Karpas-422 (cell line): Measurements from ENCODE around the gene SPTBN5. TPM values are rescaled to one million over a fixed set of nuclear protein-coding genes. Genes with fewer than 3 reads are reported as not detected.

Experiments
- DNase-seq: peaks from one replicate; pipeline ENCODE4 v3.0.0-alpha.2; 2015
- H2AFZ ChIP-seq: fragments of 200-600 bp; sonication (generic); 2 replicates; pipeline ENCODE4 v1.6.1; 2014; ENCODE audit warnings: antibody characterized with exemption, low read length, mixed read lengths
- H3K27ac ChIP-seq: fragments of 200-600 bp; sonication (generic); 2 replicates; pipeline ENCODE4 v1.5.1; 2014; ENCODE audit warnings: mild to moderate bottlenecking, low read length, moderate library complexity
- H3K27me3 ChIP-seq: fragments of 200-600 bp; sonication (generic); 2 replicates; pipeline ENCODE4 v1.6.1; 2014; ENCODE audit warnings: low read length, mixed read lengths
- H3K36me3 ChIP-seq: fragments of 200-600 bp; sonication (generic); 2 replicates; pipeline ENCODE4 v1.6.1; 2014; ENCODE audit warnings: low read length, mixed read lengths; ENCODE audit not compliant: insufficient read depth
- H3K4me1 ChIP-seq: fragments of 200-600 bp; sonication (generic); 2 replicates; pipeline ENCODE4 v1.6.1; 2014; ENCODE audit warnings: mild to moderate bottlenecking, low read length, mixed read lengths
- H3K4me2 ChIP-seq: fragments of 200-600 bp; sonication (generic); 2 replicates; pipeline ENCODE4 v1.6.1; 2014; ENCODE audit warnings: low read length, low read depth, mild to moderate bottlenecking; ENCODE audit not compliant: poor library complexity, severe bottlenecking
- H3K4me3 ChIP-seq: fragments of 200-600 bp; sonication (generic); 2 replicates; pipeline ENCODE4 v1.5.1; 2014; ENCODE audit warnings: mild to moderate bottlenecking, antibody characterized with exemption, low read length, mixed read lengths
- H3K79me2 ChIP-seq: fragments of 200-600 bp; sonication (generic); 2 replicates; pipeline ENCODE4 v1.6.1; 2014; ENCODE audit warnings: mild to moderate bottlenecking, low read length, mixed read lengths
- H3K9ac ChIP-seq: fragments of 200-600 bp; sonication (generic); 2 replicates; pipeline ENCODE4 v1.6.0; 2014; ENCODE audit warnings: low read length
- H3K9me2 ChIP-seq: fragments of 200-600 bp; sonication (generic), shearing (Covaris generic); replicated peaks from 2 replicates; pipeline ENCODE4 v1.6.0; 2014; ENCODE audit warnings: mild to moderate bottlenecking, low read length, moderate library complexity; ENCODE audit not compliant: insufficient read depth
- H3K9me3 ChIP-seq: fragments of 300-700, 200-600 bp; sonication (generic); 2 replicates; pipeline ENCODE4 v1.6.1; 2014; ENCODE audit warnings: low read length, mixed read lengths
- H4K20me1 ChIP-seq: fragments of 200-600 bp; sonication (generic); 2 replicates; pipeline ENCODE4 v1.6.1; 2014; ENCODE audit warnings: mild to moderate bottlenecking, antibody characterized with exemption, low read length, low read depth; ENCODE audit not compliant: insufficient read depth
- total RNA-seq: library from RNA; depleted of rRNA; stranded (reverse); fragments of >200 nt; shearing (Covaris generic); gene quantifications from 2 replicates; pipeline ENCODE4 v1.2.3, GENCODE V29; 2014; ENCODE audit warnings: low replicate concordance

Gene SPTBN5
- total RNA-seq, 1 experiment from 2014 or later: 0.11 TPM

DNA sequence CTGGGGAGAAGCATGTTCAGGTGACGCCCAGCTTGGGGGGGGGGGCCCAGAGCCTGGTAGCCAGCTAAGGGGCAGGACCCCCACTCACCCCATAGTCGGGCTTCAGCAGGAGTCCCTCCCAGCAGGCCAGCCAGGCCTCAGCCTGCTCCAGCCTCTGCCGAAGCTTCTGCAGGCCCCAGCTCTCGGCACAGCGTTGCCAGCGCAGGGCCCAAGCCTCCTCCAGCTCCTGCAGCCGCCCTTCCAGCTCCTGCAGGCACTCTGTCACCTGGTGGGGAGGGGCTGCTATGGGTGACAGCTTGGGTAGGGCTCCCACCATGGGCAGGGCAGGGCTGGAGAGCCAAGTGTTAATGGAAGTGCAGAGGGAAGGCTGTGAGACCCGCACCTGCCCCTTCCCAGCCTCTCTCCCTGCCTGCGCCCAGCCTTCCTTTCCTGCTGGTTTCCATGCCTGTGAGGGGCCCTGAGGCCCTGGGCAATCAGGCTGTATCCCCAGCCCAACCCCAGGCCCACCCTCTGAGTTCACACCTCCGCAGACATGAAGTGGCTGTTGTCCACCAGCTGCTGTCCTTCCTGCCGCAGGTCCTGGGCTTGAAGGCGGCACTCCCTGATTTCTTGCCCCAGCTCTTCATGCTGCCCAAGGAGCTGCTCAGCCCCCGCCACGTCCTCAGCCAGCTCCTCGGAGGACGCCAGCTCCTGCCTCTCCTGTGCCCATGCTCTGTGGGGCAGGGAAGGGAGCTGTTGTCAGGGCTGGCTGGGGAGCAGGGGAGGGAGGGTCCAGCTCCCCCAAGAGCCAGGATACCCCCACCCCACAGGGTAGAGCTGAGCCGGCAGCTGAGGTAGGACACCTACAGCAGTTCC, 40.9 kb downstream of the SPTBN5 start:
- Histone ChIP-seq H3K27me3 (no peaks in the 10 kb centered on the region), H2AFZ (no peak overlapping the region), H3K4me2 (no peak overlapping the region), H3K27ac (no peak overlapping the region), H3K79me2 (no peaks in the 10 kb centered on the region), H3K4me1 (no peaks in the 10 kb centered on the region), H3K9me2 (no peaks in the 10 kb centered on the region), H3K9ac (no peak overlapping the region), H4K20me1 (no peaks in the 10 kb centered on the region), H3K9me3 (no peaks in the 10 kb centered on the region), H3K4me3 (no peak overlapping the region), H3K36me3 (no peaks in the 10 kb centered on the region)
- DNase-seq: no peak

DNA sequence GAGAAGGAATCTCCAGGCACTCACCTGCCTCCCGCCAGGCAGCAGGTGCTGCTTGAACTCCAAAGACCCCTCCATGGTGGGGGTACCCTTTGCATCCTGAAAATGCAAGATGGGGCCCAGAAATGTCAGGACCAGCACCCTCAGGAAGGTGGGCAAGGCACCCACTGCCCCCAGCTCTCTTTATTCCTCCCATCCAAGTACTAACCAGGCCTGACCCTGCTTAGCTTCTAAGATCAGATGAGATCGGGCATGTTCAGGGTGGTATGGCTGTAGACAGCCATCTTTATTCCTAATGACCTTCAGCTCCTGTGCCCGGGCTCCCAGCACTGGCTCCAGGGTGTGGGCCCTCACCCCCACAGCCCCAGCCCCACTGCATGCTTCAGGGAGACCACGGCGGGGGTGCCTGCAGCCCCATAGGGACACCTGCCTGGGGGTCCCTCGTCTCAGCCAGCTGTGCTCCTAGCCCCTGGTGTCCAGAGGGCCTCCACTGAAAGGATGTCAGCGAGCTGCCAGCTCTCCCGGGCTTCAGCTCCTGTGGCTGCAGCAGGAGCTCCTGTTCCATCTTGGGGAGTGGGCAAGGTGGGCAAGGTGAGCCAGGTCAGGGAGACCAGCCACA, 42.0 kb downstream of the SPTBN5 start:
- Histone ChIP-seq H3K79me2 (no peaks in the 10 kb centered on the region), H3K27me3 (no peaks in the 10 kb centered on the region), H3K36me3 (no peaks in the 10 kb centered on the region), H3K4me1 (no peaks in the 10 kb centered on the region), H4K20me1 (no peaks in the 10 kb centered on the region), H3K9ac (no peak overlapping the region), H3K4me3 (no peak overlapping the region), H3K9me3 (no peaks in the 10 kb centered on the region), H3K27ac (no peak overlapping the region), H3K4me2 (no peak overlapping the region), H3K9me2 (no peaks in the 10 kb centered on the region), H2AFZ (no peak overlapping the region)
- peak; percentile 46 for DNase-seq

DNA sequence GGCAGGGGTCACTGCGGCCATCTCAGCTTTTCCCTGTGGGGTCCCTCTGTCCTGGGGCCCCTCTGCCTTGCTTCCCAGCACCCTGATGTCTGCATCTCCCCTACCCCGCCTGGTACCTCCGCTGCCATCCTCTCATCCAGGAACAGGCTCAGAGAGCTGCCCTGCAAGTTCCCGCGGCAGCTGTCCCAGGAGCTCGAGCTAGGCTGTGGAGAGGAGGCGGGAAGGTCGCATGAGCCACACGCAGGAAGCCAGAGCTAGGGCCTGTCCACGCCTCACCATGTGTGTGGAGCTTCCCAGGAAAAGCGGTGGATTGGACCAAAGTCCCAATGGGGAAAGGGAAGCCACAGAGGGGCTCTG, 42.7 kb downstream of the SPTBN5 start:
- H3K4me1 ChIP-seq: no peaks in the 10 kb centered on the region
- no peaks in the 10 kb centered on the region for H3K9me3 ChIP-seq
- H4K20me1 ChIP-seq: no peaks in the 10 kb centered on the region
- H3K4me3 ChIP-seq: no peak overlapping the region
- H3K9me2 ChIP-seq: no peaks in the 10 kb centered on the region
- no peaks in the 10 kb centered on the region for H3K27me3 ChIP-seq
- H3K36me3 ChIP-seq: no peaks in the 10 kb centered on the region
- no peak overlapping the region for H3K27ac ChIP-seq
- H3K79me2 ChIP-seq: no peaks in the 10 kb centered on the region
- DNase-seq: no peak
- H2AFZ ChIP-seq: no peak overlapping the region
- no peak overlapping the region for H3K9ac ChIP-seq
- H3K4me2 ChIP-seq: no peak overlapping the region

DNA sequence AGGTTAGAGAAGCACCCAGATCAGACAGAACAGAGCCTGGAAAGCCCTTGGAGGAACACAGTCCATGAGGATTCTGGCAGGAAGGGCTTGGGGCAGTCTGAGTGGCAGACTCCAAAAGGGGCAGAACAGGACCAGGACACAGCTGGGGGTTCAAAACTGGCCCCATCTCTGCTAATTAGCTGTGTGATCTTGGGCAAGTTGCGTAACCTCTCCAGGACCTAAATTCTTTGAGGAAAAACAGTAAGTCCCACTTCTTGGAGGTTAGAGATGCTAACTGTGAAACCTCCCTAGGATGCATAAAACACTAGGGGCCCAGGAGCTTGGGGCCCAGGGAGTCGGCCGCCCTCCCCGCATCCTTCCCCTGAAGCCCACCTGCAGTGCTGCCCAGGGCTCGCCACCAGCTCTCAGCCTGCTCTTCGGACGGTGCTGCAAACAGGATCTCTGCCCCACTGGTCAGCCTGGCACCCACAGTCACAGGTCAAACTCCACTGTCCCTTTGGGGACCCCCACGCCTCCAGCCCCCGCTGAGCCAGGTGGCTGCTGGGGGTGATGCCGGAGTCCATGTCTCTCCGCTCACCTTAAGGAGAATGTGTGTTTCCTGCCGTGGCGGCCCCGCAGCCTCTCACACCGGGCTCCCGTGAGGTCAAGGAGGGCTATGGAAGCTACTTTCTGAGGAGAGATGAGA, 43.2 kb downstream of the SPTBN5 start:
- no peak overlapping the region for H2AFZ ChIP-seq
- no peak overlapping the region for H3K27ac ChIP-seq
- no peak overlapping the region for H3K9ac ChIP-seq
- H3K9me2 ChIP-seq: no peaks in the 10 kb centered on the region
- no peaks in the 10 kb centered on the region for H3K36me3 ChIP-seq
- no peaks in the 10 kb centered on the region for H3K27me3 ChIP-seq
- H4K20me1 ChIP-seq: no peaks in the 10 kb centered on the region
- no peak for DNase-seq
- no peaks in the 10 kb centered on the region for H3K4me1 ChIP-seq
- no peak overlapping the region for H3K4me2 ChIP-seq
- no peaks in the 10 kb centered on the region for H3K9me3 ChIP-seq
- no peak overlapping the region for H3K4me3 ChIP-seq
- H3K79me2 ChIP-seq: no peaks in the 10 kb centered on the region

GRCh38 chr15:41849861-41850260, 44.0 kb downstream of the SPTBN5 start:
- Histone ChIP-seq H3K9me3 (no peaks in the 10 kb centered on the region), H3K4me3 (no peak overlapping the region), H3K4me2 (no peak overlapping the region), H4K20me1 (no peaks in the 10 kb centered on the region), H3K9me2 (no peaks in the 10 kb centered on the region), H3K36me3 (no peaks in the 10 kb centered on the region), H2AFZ (no peak overlapping the region), H3K4me1 (no peaks in the 10 kb centered on the region), H3K27me3 (no peaks in the 10 kb centered on the region), H3K79me2 (no peaks in the 10 kb centered on the region), H3K27ac (no peak overlapping the region), H3K9ac (no peak overlapping the region)
- no peak for DNase-seq

GRCh38 chr15:41849204-41849603, 44.6 kb downstream of the SPTBN5 start:
- H2AFZ ChIP-seq: no peak overlapping the region
- no peaks in the 10 kb centered on the region for H3K36me3 ChIP-seq
- H3K4me1 ChIP-seq: no peaks in the 10 kb centered on the region
- no peak overlapping the region for H3K4me2 ChIP-seq
- no peaks in the 10 kb centered on the region for H3K9me3 ChIP-seq
- no peaks in the 10 kb centered on the region for H3K27me3 ChIP-seq
- H3K27ac ChIP-seq: no peak overlapping the region
- no peak overlapping the region for H3K4me3 ChIP-seq
- H4K20me1 ChIP-seq: no peaks in the 10 kb centered on the region
- H3K9me2 ChIP-seq: no peaks in the 10 kb centered on the region
- DNase-seq: no peak
- no peak overlapping the region for H3K9ac ChIP-seq
- no peaks in the 10 kb centered on the region for H3K79me2 ChIP-seq

DNA sequence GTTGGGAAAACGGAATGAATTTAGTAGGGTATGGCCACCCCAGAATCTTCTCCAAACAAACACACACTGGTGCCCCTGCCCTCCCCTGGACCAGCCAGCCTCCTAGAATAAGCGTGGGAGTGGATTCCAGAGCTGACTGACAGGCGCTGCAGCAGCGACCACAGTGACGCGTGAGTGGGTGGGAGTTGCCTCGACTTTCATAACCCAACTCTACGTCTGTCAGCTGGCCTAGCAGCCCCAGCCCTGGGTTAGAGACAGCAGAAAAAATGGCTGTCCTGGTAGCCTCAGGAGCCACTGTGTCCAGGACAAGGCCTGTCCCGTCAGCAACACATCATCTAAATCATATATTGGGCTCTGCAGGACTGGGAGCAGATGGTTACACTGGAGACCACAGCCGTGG, 45.2 kb downstream of the SPTBN5 start:
- Histone ChIP-seq H3K9me2 (no peaks in the 10 kb centered on the region), H3K9ac (no peak overlapping the region), H3K9me3 (no peaks in the 10 kb centered on the region), H3K27me3 (no peaks in the 10 kb centered on the region), H3K36me3 (no peaks in the 10 kb centered on the region), H3K4me3 (no peak overlapping the region), H3K79me2 (no peaks in the 10 kb centered on the region), H3K27ac (no peak overlapping the region), H2AFZ (no peak overlapping the region), H3K4me2 (no peak overlapping the region), H3K4me1 (no peaks in the 10 kb centered on the region), H4K20me1 (no peaks in the 10 kb centered on the region)
- DNase-seq: no peak

DNA sequence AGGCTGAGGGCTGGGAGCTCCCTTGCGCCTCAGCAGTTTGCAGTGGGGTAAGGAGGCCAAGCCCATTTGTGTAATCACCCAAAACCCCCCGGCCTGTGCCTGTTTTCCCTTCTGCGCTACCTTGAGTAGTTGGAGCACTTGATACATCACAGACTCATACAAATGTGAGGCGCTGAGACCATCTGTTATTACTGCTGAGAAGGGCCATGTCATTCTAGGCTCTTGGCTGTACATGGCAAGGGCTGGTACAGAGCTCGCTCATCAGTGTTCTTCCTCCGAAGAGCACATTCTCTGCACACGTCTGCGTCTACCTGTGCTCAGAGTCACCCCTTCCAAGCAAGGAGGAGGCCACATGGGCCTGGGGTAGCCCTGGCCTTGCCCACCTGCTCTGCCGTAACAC, 45.9 kb downstream of the SPTBN5 start:
- no peaks in the 10 kb centered on the region for H3K27me3 ChIP-seq
- no peaks in the 10 kb centered on the region for H3K4me1 ChIP-seq
- no peaks in the 10 kb centered on the region for H3K9me2 ChIP-seq
- H2AFZ ChIP-seq: no peak overlapping the region
- no peaks in the 10 kb centered on the region for H3K79me2 ChIP-seq
- H3K4me2 ChIP-seq: no peak overlapping the region
- no peaks in the 10 kb centered on the region for H3K36me3 ChIP-seq
- no peak overlapping the region for H3K27ac ChIP-seq
- no peak overlapping the region for H3K9ac ChIP-seq
- H3K4me3 ChIP-seq: no peak overlapping the region
- no peaks in the 10 kb centered on the region for H4K20me1 ChIP-seq
- no peak for DNase-seq
- H3K9me3 ChIP-seq: no peaks in the 10 kb centered on the region
